NCI-H1092 (cell line): ENCODE results near the gene EIF3F.
A peak's percentile ranks its signal among the peaks of the same experiment; 100 is the strongest.

Experiments used
- DNase-seq: peaks from one replicate; lab custom pipeline; 2025; lab: John Stamatoyannopoulos, UW

Gene EIF3F

GRCh38 chr11:7994581-7995278 lies 7.6 kb downstream of the EIF3F start:
- no peak for DNase-seq

GRCh38 chr11:7999795-8000194 lies 12.7 kb downstream of the EIF3F start:
- DNase-seq, result no peak

GRCh38 chr11:8000390-8000789 lies 13.3 kb downstream of the EIF3F start:
- DNase-seq, result no peak

- DNase-seq, result no peak
Measured at GRCh38 chr11:8002676-8003075, 15.5 kb downstream of the EIF3F start.

- DNase-seq, result no peak
Measured at GRCh38 chr11:8003187-8003586, 16.1 kb downstream of the EIF3F start.

- DNase-seq, result no peak
Measured at GRCh38 chr11:8004008-8004407, 16.9 kb downstream of the EIF3F start.

GRCh38 chr11:8005556-8005955 lies 18.4 kb downstream of the EIF3F start:
- DNase-seq, result no peak

- peak; percentile 44 for DNase-seq
Measured at GRCh38 chr11:8006349-8006977, 19.3 kb downstream of the EIF3F start.

- no peak for DNase-seq
Measured at GRCh38 chr11:8008212-8008611, 21.1 kb downstream of the EIF3F start.

GRCh38 chr11:8009856-8010255 lies 22.7 kb downstream of the EIF3F start:
- DNase-seq, result no peak

- DNase-seq, result no peak
Measured at GRCh38 chr11:8011371-8011770, 24.2 kb downstream of the EIF3F start.

- DNase-seq, result no peak
Measured at GRCh38 chr11:8011981-8012444, 24.9 kb downstream of the EIF3F start.

GRCh38 chr11:8013833-8014232 lies 26.7 kb downstream of the EIF3F start:
- no peak for DNase-seq

- DNase-seq, result no peak
Measured at GRCh38 chr11:8015753-8016239, 28.7 kb downstream of the EIF3F start.

- DNase-seq, result no peak
Measured at GRCh38 chr11:8016440-8016839, 29.3 kb downstream of the EIF3F start.

- no peak for DNase-seq
Measured at GRCh38 chr11:8017071-8017470, 29.9 kb downstream of the EIF3F start.

- no peak for DNase-seq
Measured at GRCh38 chr11:8017894-8018483, 30.9 kb downstream of the EIF3F start.

GRCh38 chr11:8018484-8019313 lies 31.6 kb downstream of the EIF3F start:
- DNase-seq, result peak; percentile 35

GRCh38 chr11:8019314-8020243 lies 32.4 kb downstream of the EIF3F start:
- no peak for DNase-seq

- DNase-seq, result no peak
Measured at GRCh38 chr11:8020244-8020597, 33.1 kb downstream of the EIF3F start.

- no peak for DNase-seq
Measured at GRCh38 chr11:8021920-8022319, 34.8 kb downstream of the EIF3F start.
